Psoas muscle (tissue), 8 donors: ENCODE data around the gene RBM17. TPM values are rescaled to one million over a fixed set of nuclear protein-coding genes. Genes with fewer than 3 reads are reported as not detected.

Source experiments
- ATAC-seq, 4 donors: fragments of 200-7000 bp; cut with Tn5 transposase; one replicate each; pipeline ENCODE4 v1.9.1; 2020; ENCODE audit warnings: moderate library complexity in 3 of 4, mild to moderate bottlenecking in 2 of 4
- DNase-seq, 2 donors: peaks; one replicate each; pipeline ENCODE4 v3.0.0-alpha.2; 2020
- H3K27ac ChIP-seq: fragments of 200-600 bp; one replicate; pipeline ENCODE4 v1.8.0; 2022
- H3K27me3 ChIP-seq, 3 donors: fragments of 200-600 bp in 1 of 3; one replicate each; pipeline versions ENCODE4 v1.6.1 to v1.8.0; 2013 to 2022; ENCODE audit warnings: low read length in 2 of 3, mild to moderate bottlenecking in 2 of 3, moderate library complexity in 1 of 3; ENCODE audit not compliant: insufficient read depth in 3 of 3
- H3K36me3 ChIP-seq, 2 donors: fragments of 200-600 bp in 1 of 2; one replicate each; pipeline versions ENCODE4 v1.6.1 to v1.8.0; 2013 to 2022; ENCODE audit warnings: low read depth in 1 of 2, mild to moderate bottlenecking in 1 of 2, moderate library complexity in 1 of 2; ENCODE audit not compliant: insufficient read depth in 1 of 2
- H3K4me1 ChIP-seq: fragments of 200-600 bp; one replicate; pipeline ENCODE4 v1.8.0; 2022
- H3K4me3 ChIP-seq: fragments of 200-600 bp; one replicate; pipeline ENCODE4 v1.8.0; 2022; ENCODE audit warnings: mild to moderate bottlenecking
- H3K9me3 ChIP-seq: fragments of 200-600 bp; one replicate; pipeline ENCODE4 v1.8.0; 2022
- CTCF ChIP-seq: fragments of 200-600 bp; IDR thresholded peaks from one replicate; pipeline ENCODE4 v1.8.0; 2022; ENCODE audit warnings: antibody characterized with exemption
- WGBS, 3 donors: extraction: QIAGEN DNeasy Blood & Tissue Kit; methylation state at CpG; one replicate each; pipeline versions ENCODE4 v1.1.6 to v1.1.7; 2013; 5-methylcytosine and 5-hydroxymethylcytosine counted together
- intact Hi-C, 2 donors: fragments of 100-400 bp; cut with DNase I; formaldehyde crosslinking; loops; one replicate each; pipeline versions ENCODE4 v1.11.0 to v1.14.2; 2022
- polyA plus RNA-seq, 3 donors: library from polyadenylated mRNA; stranded (reverse); fragments of 200-250 nt; gene quantifications; one replicate each; pipeline ENCODE4 v1.2.3, GENCODE V29; 2013
- total RNA-seq, 4 donors: library from RNA; stranded (reverse); fragmentation: NEBNext Ultra II Directional in 2 of 4; extraction: Animal tissue kit (Norgen Biotek cat#: 25700) in 2 of 4; gene quantifications; one replicate each; pipeline versions ENCODE4 v1.2.1 to v1.2.4, GENCODE V29; 2021 to 2023
- donor health status: healthy with polysubstance abuse.
- donor health status: DM: no; HTN: no; CAD: no; lungs with moderate emphysema.
- donor health status: Bipolar disorder and iron deficiency.
- donor health status: healthy.
- donor health status: DM: yes; HTN: yes; CAD: no.
- donor health status: DM: no; HTN: no; CAD: no.
- donor health status: DM: no; HTN: no; CAD: no.
- donor health status: DM: yes; HTN: yes; CAD: no.

Gene RBM17
- total and polyA plus RNA-seq, 7 donors, result 74.4 to 157 (median 95.9) TPM

DNA sequence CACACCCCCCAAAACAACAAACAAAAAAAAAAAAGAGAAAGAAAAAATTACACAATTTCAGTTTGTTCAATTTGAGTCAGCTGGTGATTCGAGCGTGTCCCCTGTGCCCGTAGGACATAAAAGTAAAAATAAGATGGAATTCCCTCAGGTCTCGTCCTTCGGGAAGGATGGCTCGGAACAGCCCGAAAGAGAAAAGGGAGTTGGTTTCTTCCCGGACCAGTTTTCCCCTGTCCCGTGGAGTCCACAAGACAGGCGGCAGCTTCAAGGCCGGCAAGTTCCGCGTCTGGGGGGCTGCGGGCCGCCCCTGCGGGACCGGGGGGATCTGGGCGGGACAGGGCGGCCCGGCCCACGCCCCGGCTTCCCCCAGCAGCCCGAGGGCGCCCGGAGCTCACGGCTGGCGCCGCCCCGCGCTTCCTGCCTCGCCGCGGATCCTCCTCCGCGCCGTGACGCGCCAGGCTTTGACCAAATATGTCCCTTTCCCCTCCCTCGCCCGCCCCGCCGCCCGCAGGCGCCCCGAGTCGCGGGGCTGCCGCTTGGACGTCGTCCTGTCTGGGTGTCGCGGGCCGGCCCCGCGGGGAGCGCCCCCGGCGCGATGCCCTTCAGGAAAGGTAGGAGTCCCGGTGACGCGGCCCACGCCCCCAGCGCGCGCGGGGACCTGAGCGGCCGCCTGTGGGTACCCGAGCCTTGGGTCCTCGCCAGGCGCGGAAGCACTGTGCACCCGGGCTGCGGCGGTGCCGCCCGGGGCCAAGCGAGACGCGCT, 55.8 kb downstream of the RBM17 start:
- peak; percentile 70 to 78 (median 76) for ATAC-seq
- intact Hi-C loops, result loop anchor here (2.0 to 5.0 kb wide), 2 partner anchors 32 to 58 kb away; partner anchors contain the start of gene PFKFB3 (in 1 of the 2)

GRCh38 chr10:6145166-6145987, 56.5 kb downstream of the RBM17 start:
- TF ChIP-seq CTCF, result no peak
- H3K27me3 ChIP-seq, result no peaks in the 10 kb centered on the region
- WGBS, 3 donors, result 2 to 5% (median 4%) methylated on average over 55 to 76 of the region's 76 CpGs
- peak overlapping the region; percentile 99 for H3K4me3 ChIP-seq
- ATAC-seq, result peak; percentile 4 to 40 (median 16)
- peaks cover 42% of the 10 kb centered on the region for H3K4me1 ChIP-seq
- intact Hi-C loops, result loop anchor here (2.0 to 5.0 kb wide), 2 partner anchors 33 to 57 kb away; partner anchors contain the start of gene PFKFB3 (in 1 of the 2)
- H3K27ac ChIP-seq, result peak overlapping the region; percentile 96
- no peaks in the 10 kb centered on the region for H3K9me3 ChIP-seq
- peak in 1 of 2 donors; percentile 45 for DNase-seq
- H3K36me3 ChIP-seq, result no peaks in the 10 kb centered on the region

More for the DNA sequence above, 55.8 kb downstream of the RBM17 start:
- TF ChIP-seq CTCF, result no peak
- no peaks in the 10 kb centered on the region for H3K9me3 ChIP-seq
- DNase-seq, result peak; percentile 92 to 94
- H3K27ac ChIP-seq, result peak overlapping the region; percentile 96
- H3K36me3 ChIP-seq, result no peaks in the 10 kb centered on the region
- H3K4me3 ChIP-seq, result peak overlapping the region; percentile 99
- H3K27me3 ChIP-seq, result no peaks in the 10 kb centered on the region
- 0 to 1% (median 0%) methylated on average over 50 to 81 of the region's 81 CpGs for whole genome bisulfite sequencing, 3 donors
- peaks cover 49% of the 10 kb centered on the region for H3K4me1 ChIP-seq

DNA sequence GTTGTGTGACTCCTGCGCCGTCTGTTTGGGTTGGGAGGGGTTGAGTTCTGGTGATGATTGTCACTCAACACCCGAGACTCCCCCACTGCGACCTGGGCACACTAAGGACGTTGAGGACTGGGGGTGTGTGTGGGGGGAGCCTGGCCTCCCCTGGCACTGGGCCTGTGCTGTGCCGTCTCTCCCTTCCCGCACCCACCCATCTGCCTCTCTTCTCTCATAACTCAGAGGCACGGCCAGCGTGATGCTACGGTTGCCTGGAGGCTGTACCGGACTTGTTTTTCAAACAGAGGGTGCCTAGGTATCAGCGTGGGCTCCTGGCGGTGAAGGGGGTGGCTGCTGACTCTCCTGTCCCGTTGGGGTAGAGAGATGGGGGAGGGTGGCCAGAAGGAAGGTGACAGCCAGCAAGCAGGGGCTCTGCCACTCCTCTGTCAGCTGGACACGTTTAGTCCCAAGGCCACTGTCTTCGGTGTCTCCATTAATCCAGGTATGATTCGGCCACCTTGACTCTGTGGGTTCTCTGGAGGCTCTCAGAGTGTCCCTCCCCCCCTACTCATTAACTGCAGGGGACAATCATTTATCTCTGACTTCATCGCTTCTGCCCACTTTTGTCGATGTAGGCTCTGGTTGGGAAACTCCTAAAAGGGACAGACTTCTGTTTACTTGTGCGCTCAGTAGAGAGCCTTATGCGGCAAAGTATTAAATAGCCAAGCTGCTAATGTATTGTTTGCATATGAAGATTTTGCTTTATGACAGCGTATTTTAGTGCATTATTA, 57.4 kb downstream of the RBM17 start:
- Histone ChIP-seq H3K4me3 (peak overlapping the region; percentile 99), H3K27ac (peak overlapping the region; percentile 96), H3K4me1 (peaks cover 50% of the 10 kb centered on the region), H3K36me3 (no peaks in the 10 kb centered on the region), H3K27me3 (no peaks in the 10 kb centered on the region), H3K9me3 (no peaks in the 10 kb centered on the region)
- no peak for ATAC-seq
- intact Hi-C loops, result loop anchor here (2.0 to 5.0 kb wide), 2 partner anchors 17 to 34 kb away; no protein-coding TSS in a partner anchor
- TF ChIP-seq CTCF, result no peak
- DNase-seq, result no peak
- 53 to 66% (median 57%) methylated on average over 22 of the region's 22 CpGs for WGBS, 3 donors

DNA sequence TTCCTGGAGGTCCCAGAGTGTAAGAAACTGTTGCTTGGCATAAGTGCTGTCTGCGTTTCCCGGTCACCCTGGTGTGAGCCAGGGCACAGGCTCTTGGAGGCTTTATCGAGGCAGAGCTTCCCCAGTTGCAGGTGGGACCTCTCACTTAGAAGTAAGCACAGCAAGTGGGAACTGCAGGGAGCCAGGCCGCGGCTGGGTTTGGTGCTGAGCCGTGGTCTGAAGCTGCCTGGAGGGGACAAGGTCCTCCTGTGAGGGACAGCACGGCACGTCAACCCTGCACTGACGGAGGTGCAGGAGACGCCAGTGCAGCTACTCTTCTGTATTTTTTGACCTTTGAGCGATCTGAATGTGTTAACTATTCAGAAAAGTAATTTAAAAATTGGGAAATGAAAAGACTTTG, 58.1 kb downstream of the RBM17 start:
- Histone ChIP-seq H3K27me3 (no peaks in the 10 kb centered on the region), H3K9me3 (no peaks in the 10 kb centered on the region), H3K36me3 (peaks cover 0 to 1% of the 10 kb centered on the region in 2 donors), H3K4me1 (peaks cover 55% of the 10 kb centered on the region), H3K4me3 (peak overlapping the region; percentile 99), H3K27ac (peak overlapping the region; percentile 96)
- 73 to 87% (median 79%) methylated on average over 11 of the region's 11 CpGs for WGBS, 3 donors
- intact Hi-C loops, result loop anchor here (2.0 to 5.0 kb wide), 2 partner anchors 16 to 35 kb away; no protein-coding TSS in a partner anchor
- no peak for TF ChIP-seq CTCF
- no peak for ATAC-seq
- no peak for DNase-seq
